ENCODE measurements around the gene MLXIPL. TPM values are rescaled to one million over a fixed set of nuclear protein-coding genes. Genes with fewer than 3 reads are reported as not detected.
"Not testable (repeated sequence)": the region's sequence is repeated elsewhere in the genome, so short reads cannot be mapped to it uniquely, and the experiment has no call there.

Gene MLXIPL
- total RNA-seq, 1 experiment from 2014 or later = 20.6 TPM

- ChIA-PET POLR2A (ENCODE audit: low non-redundant PET) (no interaction called here), CTCF (interaction anchor here (0.5 to 1.4 kb wide), 2 partner anchors 149 to 482 kb away, joined by 4 to 10 read pairs; no protein-coding TSS in a partner anchor)
- Histone ChIP-seq H3K9me3 (ENCODE audit: low read depth, low read length, poor library complexity, severe bottlenecking) (no peaks in the 10 kb centered on the region), H3K4me3 (ENCODE audit: low read depth, low read length, poor library complexity, severe bottlenecking) (no peak overlapping the region), H3K4me1 (ENCODE audit: insufficient read depth, low read length, poor library complexity, severe bottlenecking) (no peaks in the 10 kb centered on the region), H3K27me3 (replicated peaks; ENCODE audit: insufficient read depth, low read depth, low read length, poor library complexity) (no peaks in the 10 kb centered on the region), H3K27ac (ENCODE audit: low read depth, low read length, poor library complexity, severe bottlenecking) (no peak overlapping the region), H3K36me3 (ENCODE audit: insufficient read depth, low read length, poor library complexity, severe bottlenecking) (no peaks in the 10 kb centered on the region)
- no peak for TF ChIP-seq CTCF (conservative IDR thresholded peaks at IDR 0.05; ENCODE audit: low read depth, low read length)
- no peak for TF ChIP-seq EZH2 (IDR thresholded peaks at IDR 0.05; ENCODE audit: borderline replicate concordance, low read depth, low read length, poor library complexity, severe bottlenecking)
- no peak for DNase-seq (ENCODE audit: low spot score)
- BruUV-seq (replicated peaks) = no TSS peak
- intact Hi-C loops (cut with micrococcal nuclease; ENCODE audit: unreplicated experiment) = no loop called here
These were observed 39.1 kb downstream of the MLXIPL start for GRCh38 chr7:73585196-73585595.

GRCh38 chr7:73582664-73583202 lies 41.6 kb downstream of the MLXIPL start:
- H3K4me1 ChIP-seq (ENCODE audit: insufficient read depth, low read length, poor library complexity, severe bottlenecking) = peaks cover 6% of the 10 kb centered on the region
- no TSS peak for BruUV-seq (replicated peaks)
- DNase-seq (ENCODE audit: low spot score) = no peak
- CTCF ChIA-PET = no interaction called here
- H3K27ac ChIP-seq (ENCODE audit: low read depth, low read length, poor library complexity, severe bottlenecking) = no peak overlapping the region
- no peaks in the 10 kb centered on the region for H3K36me3 ChIP-seq (ENCODE audit: insufficient read depth, low read length, poor library complexity, severe bottlenecking)
- no peaks in the 10 kb centered on the region for H3K9me3 ChIP-seq (ENCODE audit: low read depth, low read length, poor library complexity, severe bottlenecking)
- intact Hi-C loops (cut with micrococcal nuclease; ENCODE audit: unreplicated experiment) = no loop called here
- POLR2A ChIA-PET (ENCODE audit: low non-redundant PET) = no interaction called here
- TF ChIP-seq CTCF (conservative IDR thresholded peaks at IDR 0.05; ENCODE audit: low read depth, low read length) (no peak), EZH2 (IDR thresholded peaks at IDR 0.05; ENCODE audit: borderline replicate concordance, low read depth, low read length, poor library complexity, severe bottlenecking) (no peak)
- H3K4me3 ChIP-seq (ENCODE audit: low read depth, low read length, poor library complexity, severe bottlenecking) = no peak overlapping the region
- H3K27me3 ChIP-seq (replicated peaks; ENCODE audit: insufficient read depth, low read depth, low read length, poor library complexity) = no peaks in the 10 kb centered on the region

GRCh38 chr7:73581006-73581405 lies 43.3 kb downstream of the MLXIPL start:
- POLR2A ChIA-PET (ENCODE audit: low non-redundant PET) = not testable (repeated sequence)

More at GRCh38 chr7:73581006-73581405, 43.3 kb downstream of the MLXIPL start:
- H3K36me3 ChIP-seq (ENCODE audit: insufficient read depth, low read length, poor library complexity, severe bottlenecking); H3K27ac ChIP-seq (ENCODE audit: low read depth, low read length, poor library complexity, severe bottlenecking); H3K4me3 ChIP-seq (ENCODE audit: low read depth, low read length, poor library complexity, severe bottlenecking); DNase-seq (ENCODE audit: low spot score); H3K27me3 ChIP-seq (replicated peaks; ENCODE audit: insufficient read depth, low read depth, low read length, poor library complexity); H3K9me3 ChIP-seq (ENCODE audit: low read depth, low read length, poor library complexity, severe bottlenecking); intact Hi-C loops (cut with micrococcal nuclease; ENCODE audit: unreplicated experiment); BruUV-seq (replicated peaks); CTCF ChIA-PET: not testable (repeated sequence)
- peaks cover 16% of the 10 kb centered on the region for H3K4me1 ChIP-seq (ENCODE audit: insufficient read depth, low read length, poor library complexity, severe bottlenecking)
